ENCODE data around the gene TIMP3.
A peak's percentile ranks its signal among the peaks of the same experiment; 100 is the strongest.

TIMP3 gene

GRCh38 chr22:32786027-32786418 is 15.5 kb upstream of the TIMP3 start:
- ATAC-seq = no peak

GRCh38 chr22:32788904-32789624 is 12.4 kb upstream of the TIMP3 start:
- no peak for ATAC-seq

- no peak for ATAC-seq
These were observed 11.5 kb upstream of the TIMP3 start for GRCh38 chr22:32789797-32790620.

GRCh38 chr22:32791056-32791455 is 10.4 kb upstream of the TIMP3 start:
- no peak for ATAC-seq

GRCh38 chr22:32791485-32791884 is 10.0 kb upstream of the TIMP3 start:
- ATAC-seq = no peak

GRCh38 chr22:32793589-32793988 is 7.9 kb upstream of the TIMP3 start:
- ATAC-seq = no peak

GRCh38 chr22:32794449-32795213 is 6.9 kb upstream of the TIMP3 start:
- ATAC-seq = no peak

GRCh38 chr22:32795214-32795596 is 6.3 kb upstream of the TIMP3 start:
- ATAC-seq = no peak

GRCh38 chr22:32796865-32797573 is 4.5 kb upstream of the TIMP3 start:
- peak; percentile 69 to 70 for ATAC-seq

GRCh38 chr22:32799496-32799895 is 2.0 kb upstream of the TIMP3 start:
- no peak for ATAC-seq

- no peak for ATAC-seq
These were observed 1.2 kb upstream of the TIMP3 start for GRCh38 chr22:32800158-32800882.

GRCh38 chr22:32800994-32801536 is 440 bp upstream of the TIMP3 start:
- ATAC-seq = no peak

GRCh38 chr22:32802237-32802765 is 796 bp downstream of the TIMP3 start:
- no peak for ATAC-seq

GRCh38 chr22:32803020-32803737 is 1.7 kb downstream of the TIMP3 start:
- no peak for ATAC-seq

GRCh38 chr22:32803738-32804435 is 2.4 kb downstream of the TIMP3 start:
- no peak for ATAC-seq

- ATAC-seq = no peak
These were observed 3.2 kb downstream of the TIMP3 start for GRCh38 chr22:32804531-32805360.

- ATAC-seq = no peak
These were observed 3.9 kb downstream of the TIMP3 start for GRCh38 chr22:32805361-32805881.

GRCh38 chr22:32806296-32806695 is 4.8 kb downstream of the TIMP3 start:
- no peak for ATAC-seq

- ATAC-seq = no peak
These were observed 6.5 kb downstream of the TIMP3 start for GRCh38 chr22:32808038-32808445.
